Loucy (cell line): ENCODE data around the gene SCRN2.

Experiments used
- H2AFZ ChIP-seq: fragments of 200-600 bp; sonication (generic); 2 replicates; pipeline ENCODE4 v1.6.0; 2016; ENCODE audit warnings: antibody characterized with exemption, mild to moderate bottlenecking, low read length, moderate library complexity
- H3F3A ChIP-seq: fragments of 200-600 bp; 2 replicates; pipeline ENCODE4 v1.6.0; 2016; ENCODE audit warnings: antibody characterized with exemption, low read depth, mild to moderate bottlenecking
- H3K27me3 ChIP-seq: fragments of 200-600 bp; sonication (generic); 2 replicates; pipeline ENCODE4 v1.6.1; 2014; ENCODE audit warnings: low read length, mild to moderate bottlenecking; ENCODE audit not compliant: insufficient read depth, poor library complexity, severe bottlenecking
- H3K36me3 ChIP-seq: fragments of 200-600 bp; sonication (generic); 2 replicates; pipeline ENCODE4 v1.6.1; 2016; ENCODE audit warnings: low read length; ENCODE audit not compliant: insufficient read depth
- H3K4me1 ChIP-seq: fragments of 200-600 bp; sonication (generic); 2 replicates; pipeline ENCODE4 v1.5.1; 2014; ENCODE audit warnings: low read length, mild to moderate bottlenecking; ENCODE audit not compliant: insufficient read depth, poor library complexity, severe bottlenecking
- H3K4me2 ChIP-seq: fragments of 200-600 bp; sonication (generic); 2 replicates; pipeline ENCODE4 v1.6.0; 2014; ENCODE audit warnings: antibody characterized with exemption, low read length, low read depth, mild to moderate bottlenecking; ENCODE audit not compliant: poor library complexity, severe bottlenecking
- H3K4me3 ChIP-seq: fragments of 200-600 bp; sonication (generic); 2 replicates; pipeline ENCODE4 v1.5.1; 2014; ENCODE audit warnings: low read length, mild to moderate bottlenecking, mixed read lengths; ENCODE audit not compliant: poor library complexity, severe bottlenecking
- H3K79me2 ChIP-seq: fragments of 200-600 bp; sonication (generic); 2 replicates; pipeline ENCODE4 v1.6.1; 2014; ENCODE audit warnings: low read length; ENCODE audit not compliant: insufficient read depth
- H3K9ac ChIP-seq: fragments of 200-600 bp; sonication (generic); 2 replicates; pipeline ENCODE4 v1.6.0; 2014; ENCODE audit warnings: mild to moderate bottlenecking, low read depth, low read length, moderate library complexity; ENCODE audit not compliant: poor library complexity, severe bottlenecking
- H3K9me2 ChIP-seq: fragments of 200-600 bp; sonication (generic); replicated peaks from 2 replicates; pipeline ENCODE4 v1.6.1; 2016; ENCODE audit warnings: low read depth, low read length, mixed read lengths
- H3K9me3 ChIP-seq: fragments of 200-600 bp; sonication (generic); 2 replicates; pipeline ENCODE4 v1.6.1; 2014; ENCODE audit warnings: mild to moderate bottlenecking, antibody characterized with exemption, low read length, low read depth; ENCODE audit not compliant: insufficient read depth
- H4K20me1 ChIP-seq: fragments of 200-600 bp; sonication (generic); 2 replicates; pipeline ENCODE4 v1.6.0; 2014; ENCODE audit warnings: antibody characterized with exemption, low read length, mild to moderate bottlenecking; ENCODE audit not compliant: insufficient read depth, poor library complexity, severe bottlenecking
- EZH2phosphoT487 ChIP-seq: fragments of 200-600 bp; IDR thresholded peaks from 2 replicates; pipeline ENCODE4 v1.6.1; 2018; ENCODE audit warnings: antibody characterized with exemption, mild to moderate bottlenecking, moderate library complexity, borderline replicate concordance
- TF ChIP-seq, protein P1 (sequence below): fragments of 200-600 bp; sonication (generic); conservative IDR thresholded peaks from 2 replicates; pipeline ENCODE4 v1.5.1; 2014; ENCODE audit warnings: mild to moderate bottlenecking, antibody characterized with exemption, low read length

SCRN2 gene

DNA sequence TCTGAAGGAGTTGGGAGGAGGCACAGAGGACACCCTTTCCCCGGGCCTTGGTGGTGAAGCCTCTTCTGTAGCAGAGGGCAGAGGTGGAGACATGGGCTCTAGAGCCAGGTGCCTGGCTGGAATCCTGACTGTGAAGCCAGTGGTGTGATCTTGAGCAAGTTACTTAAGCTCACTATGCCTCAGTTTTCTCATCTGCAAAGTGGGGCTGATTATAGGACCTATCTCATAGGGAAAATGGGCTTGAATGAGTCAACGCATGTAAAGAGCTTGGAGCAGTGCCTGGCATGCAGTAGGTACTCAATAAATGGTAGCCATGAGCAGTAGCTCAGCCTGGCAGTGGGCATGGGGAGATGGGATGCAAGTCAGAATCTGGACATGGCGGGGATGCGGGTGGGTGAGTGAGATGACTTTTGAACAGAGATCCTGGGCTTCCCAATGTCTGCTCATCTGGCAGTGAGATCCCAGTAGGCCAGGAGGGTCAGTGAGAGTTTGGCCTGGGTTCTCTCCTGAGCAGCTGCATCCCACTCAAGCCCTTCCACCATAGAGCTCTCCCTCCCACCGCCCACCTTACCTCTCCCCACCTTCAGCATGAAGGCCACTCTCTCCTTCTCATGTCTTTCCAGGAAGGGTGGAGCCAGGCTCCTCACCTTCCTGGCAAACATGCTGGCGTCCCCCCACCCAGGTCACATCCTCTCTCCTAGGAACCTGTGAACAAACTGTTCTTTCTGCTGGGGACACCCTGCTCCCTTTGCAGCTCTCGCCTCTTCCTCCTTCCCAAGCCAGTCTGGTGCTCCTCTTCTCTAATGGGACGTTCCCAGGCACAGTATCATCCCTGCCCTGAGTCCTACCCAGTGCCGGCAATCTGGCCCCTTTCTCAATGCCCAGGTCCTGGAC is 41.9 kb upstream of the SCRN2 start:
- Histone ChIP-seq H3K36me3 (no peaks in the 10 kb centered on the region), H3K79me2 (no peaks in the 10 kb centered on the region), H3F3A (no peaks in the 10 kb centered on the region), H3K27me3 (no peaks in the 10 kb centered on the region), H3K4me2 (no peak overlapping the region), H3K4me3 (no peak overlapping the region), H3K9me3 (no peaks in the 10 kb centered on the region), H3K9ac (no peak overlapping the region), H3K9me2 (no peaks in the 10 kb centered on the region), H4K20me1 (no peaks in the 10 kb centered on the region), H2AFZ (no peak overlapping the region), H3K4me1 (no peaks in the 10 kb centered on the region)
- no peak for TF ChIP-seq EZH2phosphoT487
- TF ChIP-seq, protein P1, sequence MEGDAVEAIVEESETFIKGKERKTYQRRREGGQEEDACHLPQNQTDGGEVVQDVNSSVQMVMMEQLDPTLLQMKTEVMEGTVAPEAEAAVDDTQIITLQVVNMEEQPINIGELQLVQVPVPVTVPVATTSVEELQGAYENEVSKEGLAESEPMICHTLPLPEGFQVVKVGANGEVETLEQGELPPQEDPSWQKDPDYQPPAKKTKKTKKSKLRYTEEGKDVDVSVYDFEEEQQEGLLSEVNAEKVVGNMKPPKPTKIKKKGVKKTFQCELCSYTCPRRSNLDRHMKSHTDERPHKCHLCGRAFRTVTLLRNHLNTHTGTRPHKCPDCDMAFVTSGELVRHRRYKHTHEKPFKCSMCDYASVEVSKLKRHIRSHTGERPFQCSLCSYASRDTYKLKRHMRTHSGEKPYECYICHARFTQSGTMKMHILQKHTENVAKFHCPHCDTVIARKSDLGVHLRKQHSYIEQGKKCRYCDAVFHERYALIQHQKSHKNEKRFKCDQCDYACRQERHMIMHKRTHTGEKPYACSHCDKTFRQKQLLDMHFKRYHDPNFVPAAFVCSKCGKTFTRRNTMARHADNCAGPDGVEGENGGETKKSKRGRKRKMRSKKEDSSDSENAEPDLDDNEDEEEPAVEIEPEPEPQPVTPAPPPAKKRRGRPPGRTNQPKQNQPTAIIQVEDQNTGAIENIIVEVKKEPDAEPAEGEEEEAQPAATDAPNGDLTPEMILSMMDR: no peak

DNA sequence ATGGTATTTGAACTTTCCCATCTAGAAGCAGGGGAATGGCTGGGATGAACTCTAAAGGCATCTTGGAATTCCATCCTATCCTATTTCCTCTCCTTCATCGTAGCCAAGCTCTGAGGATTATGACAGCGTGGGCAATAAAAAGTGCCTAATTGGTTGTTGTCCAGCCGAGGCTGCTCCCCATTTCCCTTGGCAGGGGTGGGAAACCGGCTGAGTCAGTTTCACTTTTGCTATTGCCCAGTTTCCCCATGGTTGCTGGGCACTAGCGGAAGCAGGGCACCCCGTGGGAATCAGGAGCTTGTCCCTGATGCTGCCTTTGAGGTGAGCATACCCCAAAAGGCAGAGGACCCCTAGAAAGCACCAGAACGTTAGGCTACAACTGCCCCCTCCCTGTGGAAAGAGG is 41.2 kb upstream of the SCRN2 start:
- Histone ChIP-seq H3K4me1 (no peaks in the 10 kb centered on the region), H3K4me2 (no peak overlapping the region), H3K9ac (no peak overlapping the region), H3K9me2 (no peaks in the 10 kb centered on the region), H3F3A (no peaks in the 10 kb centered on the region), H2AFZ (no peak overlapping the region), H3K27me3 (no peaks in the 10 kb centered on the region), H3K36me3 (no peaks in the 10 kb centered on the region), H3K4me3 (no peak overlapping the region), H3K9me3 (no peaks in the 10 kb centered on the region), H4K20me1 (no peaks in the 10 kb centered on the region), H3K79me2 (no peaks in the 10 kb centered on the region)
- TF ChIP-seq, protein P1: no peak
- TF ChIP-seq EZH2phosphoT487: no peak

DNA sequence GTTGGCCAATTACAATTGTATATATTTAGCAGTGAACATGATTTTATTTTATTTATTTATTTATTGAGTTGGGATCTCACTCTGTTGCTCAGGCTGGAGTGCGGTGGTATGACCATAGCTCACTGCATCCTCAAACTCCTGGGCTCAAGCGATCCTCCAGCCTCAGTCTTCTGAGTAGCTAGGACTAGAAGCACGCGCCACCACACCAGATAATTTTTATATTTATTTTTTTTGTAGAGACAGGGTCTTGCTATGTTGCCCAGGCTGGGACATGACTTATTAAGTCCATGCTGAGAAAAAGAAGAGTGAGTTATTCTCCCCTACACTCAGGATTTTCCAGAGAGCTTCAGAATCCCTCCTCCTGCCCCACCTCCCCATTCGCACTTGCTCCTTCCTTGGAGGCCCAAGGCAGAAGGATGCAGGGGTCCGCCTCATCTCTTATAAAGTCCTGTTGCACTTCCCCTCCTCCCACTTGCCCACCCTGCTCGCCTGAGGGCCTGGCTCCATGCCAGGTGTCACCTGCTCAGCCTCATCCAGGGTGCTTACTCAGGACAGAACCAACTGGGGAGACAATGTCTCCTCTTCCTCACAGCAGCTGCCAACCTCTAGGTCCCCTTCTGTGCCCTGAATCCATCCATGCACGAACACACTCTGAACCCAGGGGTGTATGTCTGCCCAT is 38.8 kb upstream of the SCRN2 start:
- Histone ChIP-seq H3K79me2 (no peaks in the 10 kb centered on the region), H3K9me3 (no peaks in the 10 kb centered on the region), H4K20me1 (no peaks in the 10 kb centered on the region), H3K9ac (no peak overlapping the region), H3K36me3 (no peaks in the 10 kb centered on the region), H3F3A (no peaks in the 10 kb centered on the region), H3K4me1 (no peaks in the 10 kb centered on the region), H3K4me2 (no peak overlapping the region), H3K4me3 (no peak overlapping the region), H3K27me3 (no peaks in the 10 kb centered on the region), H2AFZ (no peak overlapping the region), H3K9me2 (no peaks in the 10 kb centered on the region)
- TF ChIP-seq, protein P1: no peak
